ENCODE measurements around the gene NAV2. TPM values are rescaled to one million over a fixed set of nuclear protein-coding genes. Genes with fewer than 3 reads are reported as not detected.
A peak's percentile ranks its signal among the peaks of the same experiment; 100 is the strongest.

NAV2 gene
- total RNA-seq, 1 experiment from 2014 or later, result 2.1 TPM

GRCh38 chr11:19777039-19777376 lies 64.4 kb downstream of the NAV2 start:
- H3K79me2 ChIP-seq (ENCODE audit: insufficient read depth, low read length), result no peaks in the 10 kb centered on the region
- no peak overlapping the region for H3K27ac ChIP-seq (ENCODE audit: low read depth, low read length)
- no peaks in the 10 kb centered on the region; the same call in 1 of the 2 replicates for H3K27me3 ChIP-seq (ENCODE audit: insufficient read depth, low read length)
- no peak overlapping the region for H3K9ac ChIP-seq (ENCODE audit: low read length)
- no peaks in the 10 kb centered on the region for H3K9me3 ChIP-seq (ENCODE audit: control insufficient read depth in 1 of 2, insufficient read depth in 1 of 2, low read depth in 1 of 2, low read length in 2 of 2)
- POLR2A ChIA-PET, result no interaction called here
- H3K36me3 ChIP-seq (ENCODE audit: control insufficient read depth in 1 of 2, insufficient read depth in 2 of 2, low read length in 2 of 2), result no peaks in the 10 kb centered on the region
- no peaks in the 10 kb centered on the region for H4K20me1 ChIP-seq (ENCODE audit: insufficient read depth)
- no peaks in the 10 kb centered on the region for H3K4me1 ChIP-seq (ENCODE audit: control insufficient read depth in 1 of 2, insufficient read depth in 2 of 2, low read length in 2 of 2)
- RAD21 ChIA-PET (ENCODE audit: low non-redundant PET in 1 of 2, low total read pairs in 2 of 2, uncharacterized antibody in 2 of 2, unreplicated experiment in 2 of 2), result no interaction called here
- no peak overlapping the region for H3K4me3 ChIP-seq (replicated peaks in 1 of 2; ENCODE audit: low read depth in 1 of 2, low read length in 2 of 2)
- no peak for TF ChIP-seq TCF7L2 (IDR thresholded peaks at IDR 0.05; ENCODE audit: borderline replicate concordance, extremely low read depth, insufficient read depth, insufficient read length)
- no peak for TF ChIP-seq ZNF274 (IDR thresholded peaks at IDR 0.05; ENCODE audit: low read depth, low read length)
- TF ChIP-seq SP1 (IDR thresholded peaks at IDR 0.05; ENCODE audit: low read depth), result no peak
- no peak for TF ChIP-seq YY1 (IDR thresholded peaks at IDR 0.05; ENCODE audit: extremely low read depth, insufficient replicate concordance, low read depth, low read length)
- TF ChIP-seq, protein P1, sequence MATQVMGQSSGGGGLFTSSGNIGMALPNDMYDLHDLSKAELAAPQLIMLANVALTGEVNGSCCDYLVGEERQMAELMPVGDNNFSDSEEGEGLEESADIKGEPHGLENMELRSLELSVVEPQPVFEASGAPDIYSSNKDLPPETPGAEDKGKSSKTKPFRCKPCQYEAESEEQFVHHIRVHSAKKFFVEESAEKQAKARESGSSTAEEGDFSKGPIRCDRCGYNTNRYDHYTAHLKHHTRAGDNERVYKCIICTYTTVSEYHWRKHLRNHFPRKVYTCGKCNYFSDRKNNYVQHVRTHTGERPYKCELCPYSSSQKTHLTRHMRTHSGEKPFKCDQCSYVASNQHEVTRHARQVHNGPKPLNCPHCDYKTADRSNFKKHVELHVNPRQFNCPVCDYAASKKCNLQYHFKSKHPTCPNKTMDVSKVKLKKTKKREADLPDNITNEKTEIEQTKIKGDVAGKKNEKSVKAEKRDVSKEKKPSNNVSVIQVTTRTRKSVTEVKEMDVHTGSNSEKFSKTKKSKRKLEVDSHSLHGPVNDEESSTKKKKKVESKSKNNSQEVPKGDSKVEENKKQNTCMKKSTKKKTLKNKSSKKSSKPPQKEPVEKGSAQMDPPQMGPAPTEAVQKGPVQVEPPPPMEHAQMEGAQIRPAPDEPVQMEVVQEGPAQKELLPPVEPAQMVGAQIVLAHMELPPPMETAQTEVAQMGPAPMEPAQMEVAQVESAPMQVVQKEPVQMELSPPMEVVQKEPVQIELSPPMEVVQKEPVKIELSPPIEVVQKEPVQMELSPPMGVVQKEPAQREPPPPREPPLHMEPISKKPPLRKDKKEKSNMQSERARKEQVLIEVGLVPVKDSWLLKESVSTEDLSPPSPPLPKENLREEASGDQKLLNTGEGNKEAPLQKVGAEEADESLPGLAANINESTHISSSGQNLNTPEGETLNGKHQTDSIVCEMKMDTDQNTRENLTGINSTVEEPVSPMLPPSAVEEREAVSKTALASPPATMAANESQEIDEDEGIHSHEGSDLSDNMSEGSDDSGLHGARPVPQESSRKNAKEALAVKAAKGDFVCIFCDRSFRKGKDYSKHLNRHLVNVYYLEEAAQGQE (IDR thresholded peaks at IDR 0.05; ENCODE audit: low read depth), result no peak
- no peak for TF ChIP-seq CTCF (IDR thresholded peaks at IDR 0.05 in 2 of 3, conservative IDR thresholded peaks at IDR 0.05 in 1 of 3; ENCODE audit: borderline replicate concordance in 1 of 3, insufficient read depth in 1 of 3, low read depth in 2 of 3, low read length in 2 of 3)
- no peak for TF ChIP-seq FOSL1 (IDR thresholded peaks at IDR 0.05; ENCODE audit: low read depth)
- TF ChIP-seq POLR2AphosphoS5 (IDR thresholded peaks at IDR 0.05; ENCODE audit: low read depth, low read length), result no peak
- TF ChIP-seq, protein P2, sequence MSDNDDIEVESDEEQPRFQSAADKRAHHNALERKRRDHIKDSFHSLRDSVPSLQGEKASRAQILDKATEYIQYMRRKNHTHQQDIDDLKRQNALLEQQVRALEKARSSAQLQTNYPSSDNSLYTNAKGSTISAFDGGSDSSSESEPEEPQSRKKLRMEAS (IDR thresholded peaks at IDR 0.05), result no peak
- TF ChIP-seq CBX3 (IDR thresholded peaks at IDR 0.05; ENCODE audit: low read depth), result no peak
- no peak for TF ChIP-seq ELF1 (IDR thresholded peaks at IDR 0.05; ENCODE audit: borderline replicate concordance, low read depth)
- TF ChIP-seq ZFX (IDR thresholded peaks at IDR 0.05), result no peak
- TF ChIP-seq CEBPB (IDR thresholded peaks at IDR 0.05; ENCODE audit: low read depth), result no peak
- TF ChIP-seq, protein P3, sequence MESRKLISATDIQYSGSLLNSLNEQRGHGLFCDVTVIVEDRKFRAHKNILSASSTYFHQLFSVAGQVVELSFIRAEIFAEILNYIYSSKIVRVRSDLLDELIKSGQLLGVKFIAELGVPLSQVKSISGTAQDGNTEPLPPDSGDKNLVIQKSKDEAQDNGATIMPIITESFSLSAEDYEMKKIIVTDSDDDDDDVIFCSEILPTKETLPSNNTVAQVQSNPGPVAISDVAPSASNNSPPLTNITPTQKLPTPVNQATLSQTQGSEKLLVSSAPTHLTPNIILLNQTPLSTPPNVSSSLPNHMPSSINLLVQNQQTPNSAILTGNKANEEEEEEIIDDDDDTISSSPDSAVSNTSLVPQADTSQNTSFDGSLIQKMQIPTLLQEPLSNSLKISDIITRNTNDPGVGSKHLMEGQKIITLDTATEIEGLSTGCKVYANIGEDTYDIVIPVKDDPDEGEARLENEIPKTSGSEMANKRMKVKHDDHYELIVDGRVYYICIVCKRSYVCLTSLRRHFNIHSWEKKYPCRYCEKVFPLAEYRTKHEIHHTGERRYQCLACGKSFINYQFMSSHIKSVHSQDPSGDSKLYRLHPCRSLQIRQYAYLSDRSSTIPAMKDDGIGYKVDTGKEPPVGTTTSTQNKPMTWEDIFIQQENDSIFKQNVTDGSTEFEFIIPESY (IDR thresholded peaks at IDR 0.05; ENCODE audit: extremely low read depth, insufficient replicate concordance, low read length), result no peak
- TF ChIP-seq ATF3 (IDR thresholded peaks at IDR 0.05), result no peak
- ATAC-seq (peak; percentile 20; the same call in 1 of the 2 replicates), DNase-seq (ENCODE audit: low read depth, low spot score) (no peak)
- CTCF ChIA-PET, result no interaction called here
- H3K9me2 ChIP-seq (ENCODE audit: insufficient read depth), result no peaks in the 10 kb centered on the region
- H3K4me2 ChIP-seq (ENCODE audit: low read length), result 0 out of 2 replicates have a peak overlapping the region, but pooled peaks have one; percentile 19
- intact Hi-C loops (cut with micrococcal nuclease), result no loop called here
- no TSS peak for BruUV-seq (replicated peaks)
- H2AFZ ChIP-seq (ENCODE audit: low read depth, low read length, poor library complexity, severe bottlenecking), result no peak overlapping the region

All from HCT116 (cell line).